Activated naive CD4-positive, alpha-beta T cell treated with anti-CD3 and anti-CD28 coated beads for 36 hours (primary cell): ENCODE measurements around the gene C4orf50. TPM values are rescaled to one million over a fixed set of nuclear protein-coding genes. Genes with fewer than 3 reads are reported as not detected.

Experiments used
- CTCF ChIA-PET: fragments of 350-600 bp; sonication (Branson Sonifier 250); formaldehyde crosslinking; loops from one replicate; lab custom pipeline; 2021; ENCODE audit warnings: antibody characterized with exemption; lab: Charles Lee
- DNase-seq: peaks from one replicate; pipeline ENCODE4 v3.0.0-alpha.2; 2020
- H3K27ac Mint-ChIP-seq: one replicate; pipeline ENCODE4 v1.8.0; 2021; ENCODE audit warnings: mild to moderate bottlenecking, mixed read lengths
- H3K27me3 Mint-ChIP-seq: one replicate; pipeline ENCODE4 v1.8.0; 2021; ENCODE audit warnings: low read depth, mixed read lengths
- H3K36me3 Mint-ChIP-seq: one replicate; pipeline ENCODE4 v1.8.0; 2021; ENCODE audit warnings: low read depth, mixed read lengths
- H3K4me1 Mint-ChIP-seq: one replicate; pipeline ENCODE4 v1.8.0; 2021; ENCODE audit warnings: low read depth, mixed read lengths
- H3K4me3 Mint-ChIP-seq: one replicate; pipeline ENCODE4 v1.8.0; 2021; ENCODE audit warnings: mild to moderate bottlenecking, moderate library complexity, mixed read lengths
- H3K9me3 Mint-ChIP-seq: one replicate; pipeline ENCODE4 v1.8.0; 2021; ENCODE audit warnings: mixed read lengths
- intact Hi-C: fragments of 100-400 bp; cut with micrococcal nuclease; formaldehyde crosslinking; loops from one replicate; pipeline ENCODE4 v1.15.1; 2023
- total RNA-seq, 2 experiments: library from RNA; stranded (reverse); gene quantifications; one replicate each; pipeline ENCODE4 v1.2.3, GENCODE V29; 2021

Gene C4orf50
- total RNA-seq, 2 experiments from 2014 or later, result not detected

GRCh38 chr4:5881340-5881739 is 136.9 kb downstream of the C4orf50 start:
- no peaks in the 10 kb centered on the region for H3K36me3 Mint-ChIP-seq
- H3K4me1 Mint-ChIP-seq, result no peaks in the 10 kb centered on the region
- H3K27ac Mint-ChIP-seq, result no peak overlapping the region
- no peak overlapping the region for H3K4me3 Mint-ChIP-seq
- no peak for DNase-seq
- H3K9me3 Mint-ChIP-seq, result no peaks in the 10 kb centered on the region
- H3K27me3 Mint-ChIP-seq, result peaks cover 21% of the 10 kb centered on the region
- intact Hi-C loops, result no loop called here
- CTCF ChIA-PET, result interaction anchor here (1.2 kb wide), 1 partner anchor 139 kb away, joined by 3 read pairs; no protein-coding TSS in a partner anchor

DNA sequence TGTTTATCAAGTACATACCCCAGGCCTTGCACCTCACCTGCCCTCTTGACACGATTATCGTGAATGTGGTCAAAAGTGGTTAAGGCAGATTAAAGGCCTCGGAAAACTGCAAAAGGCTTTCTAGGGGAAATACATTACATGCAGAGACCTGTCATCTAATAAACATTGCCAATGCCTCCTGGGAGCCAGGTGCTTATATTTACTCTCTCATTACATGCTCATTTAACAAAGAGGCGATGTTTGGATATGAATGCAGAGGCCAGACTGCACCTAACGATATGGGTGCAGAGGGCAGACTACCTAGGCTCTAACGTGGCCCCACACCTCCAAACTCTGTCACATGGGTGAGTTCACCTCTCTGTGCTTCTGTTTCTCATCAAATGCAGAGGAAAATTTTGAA is 139.9 kb downstream of the C4orf50 start:
- CTCF ChIA-PET, result no interaction called here
- H3K27me3 Mint-ChIP-seq, result peaks cover 5% of the 10 kb centered on the region
- H3K9me3 Mint-ChIP-seq, result peaks cover 4% of the 10 kb centered on the region
- no peaks in the 10 kb centered on the region for H3K4me1 Mint-ChIP-seq
- no peak overlapping the region for H3K4me3 Mint-ChIP-seq
- intact Hi-C loops, result no loop called here
- H3K27ac Mint-ChIP-seq, result no peak overlapping the region
- peaks cover 1% of the 10 kb centered on the region for H3K36me3 Mint-ChIP-seq
- DNase-seq, result no peak

DNA sequence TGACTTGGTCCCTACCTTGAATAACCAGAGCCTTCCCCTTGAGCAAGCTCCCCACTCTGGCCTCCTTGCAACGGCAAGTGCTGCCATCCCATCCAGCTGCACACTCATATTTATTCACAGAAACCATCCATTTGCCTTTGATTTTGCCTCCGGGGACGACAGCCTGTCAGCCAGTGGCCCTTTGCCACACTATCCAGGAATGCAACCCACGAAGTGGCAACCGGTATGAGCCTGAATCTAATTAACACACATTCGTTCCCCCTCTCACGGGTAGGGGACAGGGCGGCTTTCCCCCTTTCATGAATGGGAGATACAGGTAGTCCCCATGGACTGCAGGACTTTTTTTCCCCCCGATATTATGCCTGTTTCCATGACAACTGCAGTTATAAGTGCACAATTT is 140.8 kb downstream of the C4orf50 start:
- Mint-ChIP-seq H3K4me1 (no peaks in the 10 kb centered on the region), H3K36me3 (peaks cover 1% of the 10 kb centered on the region)

GRCh38 chr4:5874811-5875449 is 143.3 kb downstream of the C4orf50 start:
- Mint-ChIP-seq H3K27ac (no peak overlapping the region), H3K4me3 (no peak overlapping the region), H3K4me1 (no peaks in the 10 kb centered on the region), H3K27me3 (peaks cover 5% of the 10 kb centered on the region), H3K36me3 (peaks cover 1% of the 10 kb centered on the region), H3K9me3 (peaks cover 4% of the 10 kb centered on the region)
- no peak for DNase-seq
- intact Hi-C loops, result no loop called here
- CTCF ChIA-PET, result no interaction called here

More for the DNA sequence above, 140.8 kb downstream of the C4orf50 start:
- Mint-ChIP-seq H3K9me3 (peaks cover 4% of the 10 kb centered on the region), H3K27me3 (no peaks in the 10 kb centered on the region), H3K4me3 (no peak overlapping the region), H3K27ac (no peak overlapping the region)
- intact Hi-C loops, result no loop called here
- no peak for DNase-seq
- CTCF ChIA-PET, result no interaction called here

GRCh38 chr4:5870701-5871100 is 147.5 kb downstream of the C4orf50 start:
- H3K27me3 Mint-ChIP-seq, result peaks cover 8% of the 10 kb centered on the region
- CTCF ChIA-PET, result no interaction called here
- no peak overlapping the region for H3K4me3 Mint-ChIP-seq
- peaks cover 1% of the 10 kb centered on the region for H3K36me3 Mint-ChIP-seq
- H3K4me1 Mint-ChIP-seq, result peaks cover 11% of the 10 kb centered on the region
- no peak overlapping the region for H3K27ac Mint-ChIP-seq
- H3K9me3 Mint-ChIP-seq, result peaks cover 4% of the 10 kb centered on the region
- DNase-seq, result no peak
- intact Hi-C loops, result no loop called here

DNA sequence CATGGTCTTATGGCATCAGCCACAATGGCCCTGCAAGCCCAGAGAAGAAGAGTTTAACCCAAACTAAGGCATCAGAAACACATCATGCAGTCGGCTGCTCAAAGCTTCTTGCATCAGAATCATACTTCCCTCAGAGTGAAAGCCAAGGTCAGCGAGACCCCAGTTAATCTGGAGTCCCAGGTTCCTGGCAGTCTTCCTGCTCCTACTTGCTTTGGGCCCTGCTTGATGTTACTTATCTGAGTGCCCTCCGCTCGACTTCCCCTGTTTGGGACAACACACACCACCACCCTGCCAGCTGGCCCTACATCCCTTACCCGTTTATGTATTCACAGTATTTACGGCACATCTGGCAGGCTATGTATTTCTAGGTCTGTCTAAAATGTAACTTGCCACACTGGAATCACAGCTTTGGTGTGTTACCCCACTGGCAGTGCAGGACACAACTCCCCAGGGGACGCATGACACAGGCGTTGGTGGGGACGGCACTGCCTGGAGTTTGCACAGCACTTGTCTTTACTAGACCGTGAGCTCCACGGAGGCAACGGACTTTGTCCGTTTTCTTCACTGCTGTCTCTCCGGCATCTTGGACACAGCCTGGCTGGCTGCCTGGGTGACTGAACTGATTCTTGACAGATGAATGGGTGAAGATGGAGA is 148.1 kb downstream of the C4orf50 start:
- CTCF ChIA-PET, result no interaction called here
- Mint-ChIP-seq H3K27ac (no peak overlapping the region), H3K27me3 (peaks cover 8% of the 10 kb centered on the region), H3K4me3 (no peak overlapping the region), H3K9me3 (peaks cover 4% of the 10 kb centered on the region), H3K4me1 (peaks cover 12% of the 10 kb centered on the region), H3K36me3 (peaks cover 1% of the 10 kb centered on the region)
- DNase-seq, result no peak
- intact Hi-C loops, result no loop called here

DNA sequence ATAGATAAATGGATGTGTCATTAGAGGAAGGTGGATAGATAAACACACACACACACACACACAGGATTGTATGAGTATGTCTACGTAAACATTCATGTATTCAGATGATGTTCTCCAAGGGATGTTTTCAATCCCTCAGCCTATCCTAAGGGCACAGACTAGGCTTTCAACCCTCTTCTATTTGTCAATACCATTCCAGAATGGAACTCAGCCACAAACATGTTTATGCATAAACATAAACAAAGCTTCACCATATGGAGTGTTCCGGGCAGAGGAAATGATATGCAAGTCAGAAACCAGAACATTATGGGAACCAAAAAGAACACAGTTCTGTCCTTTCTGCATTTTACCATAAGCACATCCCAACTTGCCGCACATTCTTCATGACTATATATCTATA is 150.4 kb downstream of the C4orf50 start:
- Mint-ChIP-seq H3K36me3 (no peaks in the 10 kb centered on the region), H3K4me3 (no peak overlapping the region), H3K27me3 (peaks cover 8% of the 10 kb centered on the region), H3K27ac (no peak overlapping the region), H3K9me3 (no peaks in the 10 kb centered on the region), H3K4me1 (peaks cover 14% of the 10 kb centered on the region)
- DNase-seq, result no peak
- intact Hi-C loops, result no loop called here
- CTCF ChIA-PET, result no interaction called here

- CTCF ChIA-PET, result no interaction called here
- Mint-ChIP-seq H3K27me3 (peaks cover 8% of the 10 kb centered on the region), H3K36me3 (no peaks in the 10 kb centered on the region), H3K27ac (no peak overlapping the region), H3K4me3 (no peak overlapping the region), H3K4me1 (peaks cover 14% of the 10 kb centered on the region), H3K9me3 (no peaks in the 10 kb centered on the region)
- DNase-seq, result no peak
- intact Hi-C loops, result no loop called here
Observed at GRCh38 chr4:5866841-5867813, 151.1 kb downstream of the C4orf50 start.

- Mint-ChIP-seq H3K27ac (no peak overlapping the region), H3K4me3 (no peak overlapping the region), H3K27me3 (peaks cover 8% of the 10 kb centered on the region), H3K9me3 (no peaks in the 10 kb centered on the region), H3K36me3 (no peaks in the 10 kb centered on the region), H3K4me1 (peaks cover 14% of the 10 kb centered on the region)
- CTCF ChIA-PET, result no interaction called here
- DNase-seq, result peak; percentile 23
- intact Hi-C loops, result no loop called here
Observed at GRCh38 chr4:5865896-5866599, 152.2 kb downstream of the C4orf50 start.

DNA sequence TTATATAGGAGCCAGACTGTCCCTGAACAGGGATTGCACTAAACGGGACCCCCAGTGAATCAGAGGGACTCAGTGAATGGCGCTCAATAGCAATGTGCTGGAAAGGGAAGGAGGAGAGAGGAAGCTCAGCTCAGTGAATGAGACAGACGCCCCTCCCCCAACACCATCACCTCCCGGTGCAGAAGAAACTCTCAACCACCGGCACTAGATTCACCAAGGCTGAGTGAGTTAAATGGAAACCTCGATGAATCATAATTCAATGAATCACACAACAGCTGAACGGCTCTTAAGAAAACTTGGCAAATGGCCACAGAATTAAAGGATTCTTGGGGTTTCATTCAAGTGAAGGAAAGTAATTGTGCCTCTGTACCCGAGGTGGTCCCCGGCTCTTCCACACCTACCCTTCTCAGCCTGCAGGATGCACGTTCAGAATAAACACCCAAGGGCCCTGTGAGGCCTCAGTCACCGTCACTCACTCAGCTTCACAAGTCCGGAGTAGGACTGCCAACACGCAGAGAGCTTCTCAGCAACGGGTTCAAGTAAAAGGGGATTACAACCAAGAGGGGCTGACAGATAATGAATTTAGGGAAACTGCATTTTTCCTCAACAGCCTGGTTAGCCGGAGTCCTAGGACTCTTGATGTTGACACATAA is 154.6 kb downstream of the C4orf50 start:
- Mint-ChIP-seq H3K9me3 (no peaks in the 10 kb centered on the region), H3K27ac (no peak overlapping the region), H3K27me3 (peaks cover under 1% of the 10 kb centered on the region), H3K4me3 (no peak overlapping the region), H3K4me1 (peaks cover 14% of the 10 kb centered on the region), H3K36me3 (no peaks in the 10 kb centered on the region)
- peak; percentile 76 for DNase-seq
- CTCF ChIA-PET, result no interaction called here
- intact Hi-C loops, result no loop called here

DNA sequence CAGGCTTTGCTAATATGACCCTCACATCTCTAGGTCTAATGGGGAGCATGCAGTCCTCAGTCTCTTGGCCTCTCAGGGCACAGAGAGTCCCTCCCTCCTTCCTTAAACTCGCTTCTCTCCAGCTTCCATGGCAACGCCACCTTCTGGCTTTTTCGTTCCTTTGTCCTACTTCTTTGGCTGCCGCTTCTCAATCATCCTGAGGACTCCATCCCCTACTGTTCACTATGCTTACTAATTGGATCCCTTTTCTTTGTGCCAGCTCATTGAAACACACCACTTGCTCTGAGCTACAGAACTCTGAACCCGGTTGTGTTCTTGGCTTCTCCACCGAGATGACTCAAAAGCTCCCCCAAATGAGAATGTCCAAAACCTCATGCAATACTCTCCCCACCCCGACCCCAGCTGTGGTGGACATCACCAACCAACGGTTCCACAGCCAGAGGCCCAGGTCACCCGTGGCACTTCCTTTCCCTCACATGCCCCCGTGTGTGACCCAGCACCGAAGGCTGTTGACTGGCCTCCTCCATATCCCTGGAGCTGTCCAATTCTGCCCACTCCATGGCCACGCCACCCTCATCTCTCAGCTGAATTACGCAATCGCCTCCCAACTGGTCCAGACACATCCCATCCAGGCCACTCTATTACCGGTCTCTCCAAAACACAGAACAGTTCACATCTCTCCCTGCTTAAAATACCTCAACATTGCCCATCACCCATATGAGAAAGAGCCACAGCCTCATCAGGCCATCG is 160.0 kb downstream of the C4orf50 start:
- CTCF ChIA-PET, result no interaction called here
- intact Hi-C loops, result no loop called here
- Mint-ChIP-seq H3K4me1 (no peaks in the 10 kb centered on the region), H3K27ac (no peak overlapping the region), H3K27me3 (no peaks in the 10 kb centered on the region), H3K9me3 (no peaks in the 10 kb centered on the region), H3K4me3 (no peak overlapping the region), H3K36me3 (no peaks in the 10 kb centered on the region)
- no peak for DNase-seq
